Spleen (tissue), 11 donors: ENCODE data around the gene STARD4. TPM values are rescaled to one million over a fixed set of nuclear protein-coding genes. Genes with fewer than 3 reads are reported as not detected.

ENCODE experiments used
- DNase-seq: peaks from one replicate; pipeline ENCODE4 v3.0.0-alpha.2; 2020
- H3K27ac ChIP-seq, 8 donors: fragments of 200-600 bp; sonication (generic) in 7 of 8; 1 replicate in 4 of 8; 2 replicates in 4 of 8; pipeline versions ENCODE4 v1.5.0 to v1.8.0; 2016 to 2021; ENCODE audit warnings: inconsistent platforms in 4 of 8, mild to moderate bottlenecking in 4 of 8, moderate library complexity in 1 of 8
- H3K27me3 ChIP-seq, 7 donors: fragments of 200-600 bp; sonication (generic) in 6 of 7; replicated peaks in 1 of 7; 1 replicate in 4 of 7; 2 replicates in 3 of 7; pipeline versions ENCODE4 v1.5.0 to v1.8.0; 2016 to 2021; ENCODE audit warnings: inconsistent platforms in 3 of 7, mild to moderate bottlenecking in 1 of 7
- H3K36me3 ChIP-seq, 6 donors: fragments of 200-600 bp; sonication (generic) in 5 of 6; 1 replicate in 4 of 6; 2 replicates in 2 of 6; pipeline versions ENCODE4 v1.5.0 to v1.8.0; 2016 to 2021; ENCODE audit warnings: inconsistent platforms in 2 of 6
- H3K4me1 ChIP-seq, 6 donors: fragments of 200-600 bp; sonication (generic) in 5 of 6; 1 replicate in 3 of 6; 2 replicates in 3 of 6; pipeline versions ENCODE4 v1.5.0 to v1.8.0; 2016 to 2021; ENCODE audit warnings: inconsistent platforms in 3 of 6
- H3K4me3 ChIP-seq, 8 donors: fragments of 200-600 bp; sonication (generic) in 7 of 8; 1 replicate in 4 of 8; 2 replicates in 4 of 8; pipeline versions ENCODE4 v1.5.0 to v1.8.0; 2016 to 2021; ENCODE audit warnings: inconsistent platforms in 4 of 8, mild to moderate bottlenecking in 4 of 8, moderate library complexity in 2 of 8
- H3K9me3 ChIP-seq, 8 donors: fragments of 200-600 bp; sonication (generic) in 7 of 8; 1 replicate in 4 of 8; 2 replicates in 4 of 8; pipeline versions ENCODE4 v1.5.0 to v1.8.0; 2016 to 2021; ENCODE audit warnings: inconsistent platforms in 4 of 8
- CTCF ChIP-seq, 11 experiments: fragments of 200-600 bp in 7 of 11; fragments of 450-650 bp in 4 of 11; sonication (generic) in 4 of 11; IDR thresholded peaks in 8 of 11; conservative IDR thresholded peaks in 3 of 11; 1 replicate in 7 of 11; 2 replicates in 4 of 11; pipeline versions ENCODE4 v1.4.0 to v1.8.0; 2016 to 2021; ENCODE audit warnings: antibody characterized with exemption in 11 of 11, inconsistent platforms in 4 of 11, mild to moderate bottlenecking in 1 of 11
- POLR2A ChIP-seq, 3 donors: fragments of 450-650 bp; IDR thresholded peaks; one replicate each; pipeline ENCODE4 v1.5.1; 2017; ENCODE audit warnings: antibody characterized with exemption in 3 of 3, mild to moderate bottlenecking in 1 of 3
- POLR2AphosphoS5 ChIP-seq, 3 donors: sonication (generic); formaldehyde crosslinking; IDR thresholded peaks; one replicate each; pipeline ENCODE4 v1.5.1; 2017; ENCODE audit warnings: antibody characterized with exemption in 3 of 3
- WGBS, 5 donors: extraction: QIAGEN DNeasy Blood & Tissue Kit in 3 of 5; methylation state at CpG; one replicate each; pipeline versions ENCODE4 v1.1.5 to v1.1.7; 2013 to 2018; 5-methylcytosine and 5-hydroxymethylcytosine counted together
- intact Hi-C: fragments of 100-400 bp; cut with DNase I; formaldehyde crosslinking; loops from one replicate; pipeline ENCODE4 v1.15.0; 2023; ENCODE audit warnings: low total_unique reads
- polyA plus RNA-seq, 3 donors: library from polyadenylated mRNA; stranded (reverse); fragments of 200-250 nt; gene quantifications; one replicate each; pipeline ENCODE4 v1.2.1, GENCODE V29; 2013
- total RNA-seq, 7 donors: library from RNA; depleted of rRNA in 3 of 7; stranded (reverse); fragments of >200 nt in 3 of 7; fragmentation: NEBNext Ultra II Directional in 4 of 7; extraction: Animal tissue kit (Norgen Biotek cat#: 25700) in 4 of 7; gene quantifications; one replicate each; pipeline versions ENCODE4 v1.1.0 to v1.2.1, GENCODE V29; 2016 to 2021
- donor health status: healthy with polysubstance abuse.
- donor health status: DM: no; HTN: no; CAD: no; lungs with moderate emphysema.
- donor health status: DM: no; HTN: no; CAD: no.
- donor health status: Bipolar disorder and iron deficiency.
- donor health status: healthy.
- donor health status: DM: no; HTN: no; CAD: no.
- donor health status: DM: yes; HTN: yes; CAD: no.

Gene STARD4
- total and polyA plus RNA-seq, 10 donors, result 5.7 to 36.7 (median 24.6) TPM

GRCh38 chr5:111453295-111453694 is 59.0 kb downstream of the STARD4 start:
- Histone ChIP-seq H3K27ac (no peak overlapping the region), H3K27me3 (no peaks in the 10 kb centered on the region), H3K4me3 (no peak overlapping the region), H3K9me3 (no peaks in the 10 kb centered on the region), H3K36me3 (no peaks in the 10 kb centered on the region), H3K4me1 (peaks cover 0 to 4% (median 0%) of the 10 kb centered on the region in 6 donors)
- intact Hi-C loops, result no loop called here
- no peak for DNase-seq
- 86 to 96% (median 93%) methylated on average over 1 of the region's 1 CpG for WGBS, 5 donors
- no peak for TF ChIP-seq POLR2AphosphoS5 (IDR thresholded peaks at IDR 0.05)
- no peak for TF ChIP-seq POLR2A (IDR thresholded peaks at IDR 0.05)
- TF ChIP-seq CTCF (IDR thresholded peaks at IDR 0.05 in 8 of 11, conservative IDR thresholded peaks at IDR 0.05 in 3 of 11), result no peak

GRCh38 chr5:111447822-111448221 is 64.5 kb downstream of the STARD4 start:
- DNase-seq, result no peak
- Histone ChIP-seq H3K27me3 (no peaks in the 10 kb centered on the region), H3K36me3 (no peaks in the 10 kb centered on the region), H3K4me3 (no peak overlapping the region), H3K27ac (no peak overlapping the region), H3K4me1 (no peaks in the 10 kb centered on the region), H3K9me3 (no peaks in the 10 kb centered on the region)
- no peak for TF ChIP-seq CTCF (IDR thresholded peaks at IDR 0.05 in 8 of 11, conservative IDR thresholded peaks at IDR 0.05 in 3 of 11)
- no peak for TF ChIP-seq POLR2AphosphoS5 (IDR thresholded peaks at IDR 0.05)
- TF ChIP-seq POLR2A (IDR thresholded peaks at IDR 0.05), result no peak
- intact Hi-C loops, result no loop called here
- 9 to 31% (median 12%) methylated on average over 2 of the region's 2 CpGs for WGBS, 5 donors

- no peaks in the 10 kb centered on the region for H3K36me3 ChIP-seq
- H3K27me3 ChIP-seq, result no peaks in the 10 kb centered on the region
- no peaks in the 10 kb centered on the region for H3K4me1 ChIP-seq
- DNase-seq, result no peak
- no peak overlapping the region for H3K27ac ChIP-seq
- H3K4me3 ChIP-seq, result no peak overlapping the region
- H3K9me3 ChIP-seq, result no peaks in the 10 kb centered on the region
- intact Hi-C loops, result no loop called here
- TF ChIP-seq POLR2AphosphoS5 (IDR thresholded peaks at IDR 0.05) (no peak), CTCF (IDR thresholded peaks at IDR 0.05 in 8 of 11, conservative IDR thresholded peaks at IDR 0.05 in 3 of 11) (no peak), POLR2A (IDR thresholded peaks at IDR 0.05) (no peak)
- 86 to 93% (median 89%) methylated on average over 1 of the region's 1 CpG for WGBS, 5 donors
Observed at GRCh38 chr5:111447099-111447498, 65.2 kb downstream of the STARD4 start.

Other genes with a start within 250 kb of the STARD4 start
- 10 to 100 TPM; 22.4 to 54.5 (median 37.4) TPM for gene NREP, start 244.7 kb upstream of the STARD4 start, total RNA-seq
- gene NREP, start 244.7 kb upstream of the STARD4 start, polyA plus RNA-seq, result 10 to 100 TPM; 12.9 to 31.7 (median 21.0) TPM